HepG2 (cell line): Measurements from ENCODE around the gene ZSWIM6. TPM values are rescaled to one million over a fixed set of nuclear protein-coding genes. Genes with fewer than 3 reads are reported as not detected.

Experiments used
- ATAC-seq: fragments of 200-7000 bp; cut with Tn5 transposase; 3 replicates; pipeline ENCODE4 v1.9.1; 2020; ENCODE audit warnings: mild to moderate bottlenecking, moderate library complexity
- BruUV-seq: library from RNA; stranded (reverse); fragments of 400-500 nt; replicated peaks from 2 replicates; lab custom pipeline; 2021; lab: Mats Ljungman, UMichigan
- CTCF ChIA-PET: fragments of 300-600 bp; formaldehyde crosslinking; extraction: SDS; loops from one replicate; lab custom pipeline; 2021; ENCODE audit warnings: low total read pairs, inconsistent platforms, low intra/inter-chr PET ratio; lab: Yijun Ruan, JAX
- POLR2A ChIA-PET: fragments of 350-600 bp; sonication (Branson Sonifier 250); formaldehyde crosslinking; loops from one replicate; lab custom pipeline; 2020; ENCODE audit warnings: antibody characterized with exemption, inconsistent platforms; lab: Yijun Ruan, JAX
- DNase-seq: peaks from one replicate; pipeline ENCODE4 v3.0.0-alpha.2; 2015; ENCODE audit warnings: low spot score
- FAIRE-seq: peaks from 3 replicates; lab custom pipeline; 2011; peaks lifted over from hg19 to GRCh38; lab: Jason Lieb, UNC
- H2AFZ ChIP-seq: one replicate; pipeline ENCODE4 v1.6.1; 2011; ENCODE audit warnings: low read length, inconsistent platforms
- H3K27ac ChIP-seq: fragments of 300-600 bp; 3 replicates; pipeline ENCODE4 v1.8.0; 2011; ENCODE audit warnings: mixed run types, mild to moderate bottlenecking, mixed read lengths, low read length, inconsistent platforms; ENCODE audit not compliant: insufficient read depth; ENCODE audit errors: extremely low read length
- H3K27me3 ChIP-seq, 2 experiments: fragments of 200-600 bp in 1 of 2; 2 replicates in 1 of 2; 3 replicates in 1 of 2; pipeline versions ENCODE4 v1.6.0 to v1.8.0; 2011; ENCODE audit warnings: low read length in 2 of 2, mild to moderate bottlenecking in 2 of 2, moderate library complexity in 2 of 2, inconsistent platforms in 1 of 2; ENCODE audit not compliant: insufficient read depth in 2 of 2, control insufficient read depth in 1 of 2
- H3K36me3 ChIP-seq, 2 experiments: fragments of 200-600 bp in 1 of 2; replicated peaks in 1 of 2; 2 replicates in 1 of 2; 3 replicates in 1 of 2; pipeline versions ENCODE4 v1.5.1 to v1.8.0; 2011; ENCODE audit warnings: low read length in 2 of 2, inconsistent platforms in 1 of 2; ENCODE audit not compliant: insufficient read depth in 2 of 2, control insufficient read depth in 1 of 2
- H3K4me1 ChIP-seq: 2 replicates; pipeline ENCODE4 v1.5.1; 2012; ENCODE audit warnings: low read length, inconsistent platforms; ENCODE audit not compliant: insufficient read depth
- H3K4me2 ChIP-seq: 2 replicates; pipeline ENCODE4 v1.6.0; 2011; ENCODE audit warnings: low read depth, low read length, inconsistent platforms
- H3K4me3 ChIP-seq, 3 experiments: fragments of 200-600 bp in 1 of 3; sonication (generic), shearing (Covaris generic) in 1 of 3; replicated peaks in 1 of 3; 2 replicates each; pipeline ENCODE4 v1.5.1; 2011 to 2016; ENCODE audit warnings: low read length in 3 of 3, inconsistent platforms in 2 of 3, low read depth in 2 of 3, mild to moderate bottlenecking in 2 of 3, control low read depth in 1 of 3, mixed read lengths in 1 of 3; ENCODE audit not compliant: insufficient read depth in 1 of 3
- H3K79me2 ChIP-seq: one replicate; pipeline ENCODE4 v1.6.1; 2011; ENCODE audit warnings: low read length, inconsistent platforms; ENCODE audit not compliant: insufficient read depth
- H3K9ac ChIP-seq: 2 replicates; pipeline ENCODE4 v1.6.0; 2011; ENCODE audit warnings: mild to moderate bottlenecking, low read depth, low read length, inconsistent platforms; ENCODE audit not compliant: insufficient read depth
- H3K9me3 ChIP-seq: 2 replicates; pipeline ENCODE4 v1.5.1; 2012; ENCODE audit warnings: mild to moderate bottlenecking, low read length
- H4K20me1 ChIP-seq: 2 replicates; pipeline ENCODE4 v1.6.0; 2011; ENCODE audit warnings: inconsistent platforms, mild to moderate bottlenecking, low read length, moderate library complexity; ENCODE audit not compliant: insufficient read depth
- CCDC6 ChIP-seq: sonication (generic); formaldehyde crosslinking; IDR thresholded peaks from 2 replicates; pipeline ENCODE4 v1.8.1; 2022; ENCODE audit warnings: mild to moderate bottlenecking, missing genetic modification reagents, moderate library complexity
- CEBPB ChIP-seq: IDR thresholded peaks from 2 replicates; pipeline ENCODE4 v1.6.1; 2011; ENCODE audit warnings: low read depth, low read length, improper control_type of control experiment, borderline replicate concordance
- ELF3 ChIP-seq: IDR thresholded peaks from 2 replicates; pipeline ENCODE4 v1.6.1; 2016; ENCODE audit warnings: missing genetic modification reagents, missing compliant biosample characterization
- GABPA ChIP-seq, 2 experiments: IDR thresholded peaks; 2 replicates each; pipeline ENCODE4 v1.6.1; 2011 to 2016; ENCODE audit warnings: low read depth in 2 of 2, low read length in 1 of 2, missing biosample characterization in 1 of 2, missing genetic modification characterization in 1 of 2
- KAT7 ChIP-seq: IDR thresholded peaks from 2 replicates; pipeline ENCODE4 v1.6.1; 2018; ENCODE audit warnings: borderline replicate concordance, missing compliant biosample characterization
- KLF15 ChIP-seq: sonication (generic); formaldehyde crosslinking; IDR thresholded peaks from 2 replicates; pipeline ENCODE4 v1.8.1; 2023; ENCODE audit warnings: borderline replicate concordance, mild to moderate bottlenecking, inconsistent platforms, missing genetic modification reagents, mixed read lengths
- NFIC ChIP-seq: IDR thresholded peaks from 2 replicates; pipeline ENCODE4 v1.6.1; 2012; ENCODE audit warnings: mild to moderate bottlenecking, low read length, inconsistent platforms
- PAX8 ChIP-seq: sonication (generic); formaldehyde crosslinking; IDR thresholded peaks from 2 replicates; pipeline ENCODE4 v1.8.0; 2022; ENCODE audit warnings: mild to moderate bottlenecking, missing genetic modification reagents, borderline replicate concordance
- POLR2A ChIP-seq, 2 experiments: IDR thresholded peaks; 2 replicates each; pipeline ENCODE4 v1.6.1; 2011; ENCODE audit warnings: low read depth in 2 of 2, low read length in 2 of 2, mild to moderate bottlenecking in 1 of 2, moderate library complexity in 1 of 2; ENCODE audit not compliant: insufficient read depth in 1 of 2
- RCOR2 ChIP-seq: IDR thresholded peaks from 2 replicates; pipeline ENCODE4 v1.6.1; 2016; ENCODE audit warnings: missing biosample characterization, missing genetic modification reagents
- SAP130 ChIP-seq: IDR thresholded peaks from 2 replicates; pipeline ENCODE4 v1.6.1; 2016; ENCODE audit warnings: low read depth
- TBX3 ChIP-seq: fragments of 450-650 bp; IDR thresholded peaks from 2 replicates; pipeline ENCODE4 v1.6.1; 2017; ENCODE audit warnings: antibody characterized with exemption, mild to moderate bottlenecking, inconsistent platforms, borderline replicate concordance
- TRIM24 ChIP-seq: sonication (generic); formaldehyde crosslinking; IDR thresholded peaks from 2 replicates; pipeline ENCODE4 v1.8.0; 2022; ENCODE audit warnings: mild to moderate bottlenecking, missing genetic modification reagents
- ZC3H4 ChIP-seq: sonication (generic); formaldehyde crosslinking; IDR thresholded peaks from 2 replicates; pipeline ENCODE4 v1.4.0; 2020; ENCODE audit warnings: missing genetic modification reagents, borderline replicate concordance
- ZNF484 ChIP-seq: sonication (generic); formaldehyde crosslinking; IDR thresholded peaks from 2 replicates; pipeline ENCODE4 v1.5.1; 2020; ENCODE audit warnings: mild to moderate bottlenecking, low read depth, missing genetic modification reagents, borderline replicate concordance
- ZNF773 ChIP-seq: sonication (generic); formaldehyde crosslinking; IDR thresholded peaks from 2 replicates; pipeline ENCODE4 v1.4.0; 2020; ENCODE audit warnings: missing genetic modification reagents, borderline replicate concordance
- ZSCAN9 ChIP-seq: IDR thresholded peaks from 2 replicates; pipeline ENCODE4 v1.6.1; 2016; ENCODE audit warnings: borderline replicate concordance
- WGBS: methylation state at CpG from one replicate; pipeline ENCODE4 v1.1.6; 2017; ENCODE audit warnings: low lambda C conversion rate; 5-methylcytosine and 5-hydroxymethylcytosine counted together
- in situ Hi-C: cut with HindIII; loops from 2 replicates; pipeline ENCODE4 v1.10.0; 2017; ENCODE audit warnings: low pct_unique_long_range_greater_than_20kb; ENCODE audit not compliant: extremely low pct_ligation_motif_present
- intact Hi-C: fragments of 100-400 bp; cut with micrococcal nuclease; formaldehyde crosslinking; loops from one replicate; pipeline ENCODE4 v1.10.0; 2022; ENCODE audit not compliant: unreplicated experiment
- polyA plus RNA-seq, 8 experiments: library from polyadenylated mRNA; depleted of rRNA in 3 of 8; stranded (reverse) in 7 of 8; unstranded in 1 of 8; fragments of >200 nt; fragmentation: Illumina TruSeq in 4 of 8; extraction: Trizol in 4 of 8; gene quantifications; 2 replicates each; pipeline versions ENCODE4 v1.2.1 to v1.2.3, GENCODE V29; 2011 to 2016; ENCODE audit warnings: low read depth in 4 of 8, missing spikeins in 1 of 8, mixed read lengths in 1 of 8; ENCODE audit not compliant: insufficient read depth in 1 of 8
- total RNA-seq, 5 experiments: library from RNA; depleted of rRNA; stranded (reverse); fragments of >200 nt; fragmentation: Illumina TruSeq; extraction: Trizol; gene quantifications; 2 replicates each; pipeline ENCODE4 v1.2.3, GENCODE V29; 2016; ENCODE audit warnings: low read depth in 1 of 5
- TF ChIP-seq, protein P1 (sequence below): sonication (generic); formaldehyde crosslinking; IDR thresholded peaks from 2 replicates; pipeline ENCODE4 v1.4.0; 2020; ENCODE audit warnings: missing genetic modification reagents

The ZSWIM6 gene
- total and polyA plus RNA-seq, 2 of the 13 experiments (the other 11 are each of a cell fraction or from before 2014, with no cell fraction given) = 0.82 to 1.9 TPM

GRCh38 chr5:61299261-61299681 lies 32.8 kb upstream of the ZSWIM6 start (continued):
- TF ChIP-seq SAP130 (no peak), KLF15 (CRISPR knock-in tag) (no peak), TBX3 (no peak)

GRCh38 chr5:61301341-61302199 lies 30.5 kb upstream of the ZSWIM6 start:
- POLR2A ChIA-PET = interaction anchor here (0.8 to 4.6 kb wide), 5 partner anchors 26 to 1102 kb away, joined by 3 to 37 read pairs (median 3); partner anchors contain the start of genes DIMT1, SMIM15 and ZSWIM6
- WGBS = 1% methylated on average over 3 of the region's 9 CpGs
- TSS peak; percentile 90 for BruUV-seq
- peak overlapping the region; percentile 62 for H3K9ac ChIP-seq
- H3K4me1 ChIP-seq = peaks cover 66% of the 10 kb centered on the region
- in situ Hi-C loops = no loop called here
- H3K36me3 ChIP-seq = no peaks in the 10 kb centered on the region
- CTCF ChIA-PET = no interaction called here
- H3K4me3 ChIP-seq = peak overlapping the region; percentile 13 to 61 (median 28); a peak in 3 of 6 replicates
- H3K79me2 ChIP-seq = no peaks in the 10 kb centered on the region
- H3K27ac ChIP-seq = peak overlapping the region; percentile 49
- intact Hi-C loops = loop anchor here (1.0 kb wide), 2 partner anchors 27 to 139 kb away; partner anchors contain the start of gene SMIM15
- no peak overlapping the region for H2AFZ ChIP-seq
- no peaks in the 10 kb centered on the region for H3K9me3 ChIP-seq
- peak overlapping the region; percentile 90 for H3K4me2 ChIP-seq
- ATAC-seq (peak; percentile 99), FAIRE-seq (peak; percentile 98), DNase-seq (peak; percentile 98)
- no peaks in the 10 kb centered on the region for H4K20me1 ChIP-seq
- H3K27me3 ChIP-seq = no peaks in the 10 kb centered on the region
- no peak for TF ChIP-seq NFIC
- TF ChIP-seq ELF3 (CRISPR knock-in tag) = peak; percentile 68
- peak; percentile 71 for TF ChIP-seq RCOR2
- TF ChIP-seq CCDC6 = no peak
- TF ChIP-seq ZNF773 (CRISPR knock-in tag) = no peak
- TF ChIP-seq CEBPB = peak; percentile 93
- TF ChIP-seq, protein P1, sequence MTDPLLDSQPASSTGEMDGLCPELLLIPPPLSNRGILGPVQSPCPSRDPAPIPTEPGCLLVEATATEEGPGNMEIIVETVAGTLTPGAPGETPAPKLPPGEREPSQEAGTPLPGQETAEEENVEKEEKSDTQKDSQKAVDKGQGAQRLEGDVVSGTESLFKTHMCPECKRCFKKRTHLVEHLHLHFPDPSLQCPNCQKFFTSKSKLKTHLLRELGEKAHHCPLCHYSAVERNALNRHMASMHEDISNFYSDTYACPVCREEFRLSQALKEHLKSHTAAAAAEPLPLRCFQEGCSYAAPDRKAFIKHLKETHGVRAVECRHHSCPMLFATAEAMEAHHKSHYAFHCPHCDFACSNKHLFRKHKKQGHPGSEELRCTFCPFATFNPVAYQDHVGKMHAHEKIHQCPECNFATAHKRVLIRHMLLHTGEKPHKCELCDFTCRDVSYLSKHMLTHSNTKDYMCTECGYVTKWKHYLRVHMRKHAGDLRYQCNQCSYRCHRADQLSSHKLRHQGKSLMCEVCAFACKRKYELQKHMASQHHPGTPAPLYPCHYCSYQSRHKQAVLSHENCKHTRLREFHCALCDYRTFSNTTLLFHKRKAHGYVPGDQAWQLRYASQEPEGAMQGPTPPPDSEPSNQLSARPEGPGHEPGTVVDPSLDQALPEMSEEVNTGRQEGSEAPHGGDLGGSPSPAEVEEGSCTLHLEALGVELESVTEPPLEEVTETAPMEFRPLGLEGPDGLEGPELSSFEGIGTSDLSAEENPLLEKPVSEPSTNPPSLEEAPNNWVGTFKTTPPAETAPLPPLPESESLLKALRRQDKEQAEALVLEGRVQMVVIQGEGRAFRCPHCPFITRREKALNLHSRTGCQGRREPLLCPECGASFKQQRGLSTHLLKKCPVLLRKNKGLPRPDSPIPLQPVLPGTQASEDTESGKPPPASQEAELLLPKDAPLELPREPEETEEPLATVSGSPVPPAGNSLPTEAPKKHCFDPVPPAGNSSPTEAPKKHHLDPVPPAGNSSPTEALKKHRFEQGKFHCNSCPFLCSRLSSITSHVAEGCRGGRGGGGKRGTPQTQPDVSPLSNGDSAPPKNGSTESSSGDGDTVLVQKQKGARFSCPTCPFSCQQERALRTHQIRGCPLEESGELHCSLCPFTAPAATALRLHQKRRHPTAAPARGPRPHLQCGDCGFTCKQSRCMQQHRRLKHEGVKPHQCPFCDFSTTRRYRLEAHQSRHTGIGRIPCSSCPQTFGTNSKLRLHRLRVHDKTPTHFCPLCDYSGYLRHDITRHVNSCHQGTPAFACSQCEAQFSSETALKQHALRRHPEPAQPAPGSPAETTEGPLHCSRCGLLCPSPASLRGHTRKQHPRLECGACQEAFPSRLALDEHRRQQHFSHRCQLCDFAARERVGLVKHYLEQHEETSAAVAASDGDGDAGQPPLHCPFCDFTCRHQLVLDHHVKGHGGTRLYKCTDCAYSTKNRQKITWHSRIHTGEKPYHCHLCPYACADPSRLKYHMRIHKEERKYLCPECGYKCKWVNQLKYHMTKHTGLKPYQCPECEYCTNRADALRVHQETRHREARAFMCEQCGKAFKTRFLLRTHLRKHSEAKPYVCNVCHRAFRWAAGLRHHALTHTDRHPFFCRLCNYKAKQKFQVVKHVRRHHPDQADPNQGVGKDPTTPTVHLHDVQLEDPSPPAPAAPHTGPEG (CRISPR knock-in tag) = no peak
- peak; percentile 74; the same call in 1 of the 2 replicates for TF ChIP-seq ZSCAN9 (CRISPR knock-in tag)
- no peak for TF ChIP-seq TRIM24 (CRISPR knock-in tag)
- TF ChIP-seq GABPA (IDR thresholded peaks at IDR 0.05; ENCODE audit: low read depth, low read length) = no peak
- TF ChIP-seq GABPA (CRISPR knock-in tag; IDR thresholded peaks at IDR 0.05; ENCODE audit: low read depth) = 0 out of 2 replicates have a peak, but pooled peaks have one; percentile 22
- TF ChIP-seq KAT7 = no peak
- TF ChIP-seq ZC3H4 (CRISPR knock-in tag) = no peak
- no peak for TF ChIP-seq ZNF484 (CRISPR knock-in tag)
- no peak for TF ChIP-seq PAX8 (CRISPR knock-in tag)
- TF ChIP-seq POLR2A (IDR thresholded peaks at IDR 0.05; ENCODE audit: insufficient read depth in 1 of 2, low read depth in 2 of 2, low read length in 2 of 2) = peak in 1 of 2 experiments; percentile 51; a peak in 2 of 4 replicates
